ENCODE measurements around the gene JAM3. TPM values are rescaled to one million over a fixed set of nuclear protein-coding genes. Genes with fewer than 3 reads are reported as not detected.
"Not testable (repeated sequence)": the region's sequence is repeated elsewhere in the genome, so short reads cannot be mapped to it uniquely, and the experiment has no call there.

JAM3 gene
- total RNA-seq, 1 experiment from 2014 or later = 36.5 TPM

GRCh38 chr11:134110252-134110815 lies 41.5 kb downstream of the JAM3 start:
- Histone ChIP-seq H3K79me2 (ENCODE audit: insufficient read depth, low read length) (no peaks in the 10 kb centered on the region), H3K4me2 (ENCODE audit: insufficient read depth, insufficient read length, low read length) (no peak overlapping the region), H4K91ac (ENCODE audit: insufficient read length, low read depth, low read length) (no peak overlapping the region), H2AK5ac (ENCODE audit: insufficient read length, low read length) (no peak overlapping the region), H4K20me1 (ENCODE audit: control insufficient read depth, insufficient read depth, insufficient read length) (no peaks in the 10 kb centered on the region), H3K4ac (ENCODE audit: low read depth, low read length) (no peak overlapping the region), H2AFZ (ENCODE audit: low read length) (no peak overlapping the region), H3K14ac (ENCODE audit: insufficient read depth, low read length) (no peak overlapping the region), H2BK5ac (ENCODE audit: insufficient read length, low read length) (no peak overlapping the region), H3K23me2 (ENCODE audit: insufficient read length, low read depth, low read length, poor library complexity, severe bottlenecking) (no peaks in the 10 kb centered on the region), H3K79me1 (ENCODE audit: insufficient read depth, low read depth, low read length, poor library complexity, severe bottlenecking) (peaks cover 3% of the 10 kb centered on the region), H4K8ac (replicated peaks; ENCODE audit: insufficient read length, low read depth, low read length) (no peak overlapping the region), H4K5ac (ENCODE audit: insufficient read length, low read depth, low read length) (no peak overlapping the region), H3K23ac (ENCODE audit: insufficient read length, low read depth, low read length) (no peak overlapping the region), H3K27ac (ENCODE audit: insufficient read length, low read depth, low read length) (no peak overlapping the region), H3K27me3 (ENCODE audit: insufficient read depth, low read length) (no peaks in the 10 kb centered on the region), H3K18ac (ENCODE audit: insufficient read length, low read depth, low read length) (no peak overlapping the region), H3T11ph (ENCODE audit: low read length) (no peak overlapping the region), H3K56ac (ENCODE audit: insufficient read length, low read depth, low read length) (no peak overlapping the region), H2BK15ac (ENCODE audit: low read depth, low read length) (no peak overlapping the region), H3K9ac (ENCODE audit: extremely low read depth, insufficient read length, low read length) (no peak overlapping the region), H3K9me3 (ENCODE audit: control insufficient read depth, low read depth, low read length) (no peaks in the 10 kb centered on the region), H2BK12ac (ENCODE audit: insufficient read length, low read depth, low read length) (no peak overlapping the region), H2BK20ac (ENCODE audit: low read depth, low read length, poor library complexity, severe bottlenecking) (no peak overlapping the region), H3K4me1 (ENCODE audit: insufficient read depth, low read length) (no peaks in the 10 kb centered on the region), H2BK120ac (ENCODE audit: low read depth, low read length, poor library complexity, severe bottlenecking) (no peak overlapping the region)
- no peak overlapping the region for H3K27ac Mint-ChIP-seq
- TF ChIP-seq CTCF (conservative IDR thresholded peaks at IDR 0.05) = no peak
- peaks cover 4 to 12% (median 11%) of the 10 kb centered on the region in 3 experiments; a peak in 6 of 7 replicates for H3K36me3 Mint-ChIP-seq (ENCODE audit: insufficient read depth in 1 of 3, low read depth in 3 of 3)
- peaks cover 17 to 20% of the 10 kb centered on the region in 2 experiments for H3K9me3 Mint-ChIP-seq
- H3K4me1 Mint-ChIP-seq = peaks cover 19 to 25% of the 10 kb centered on the region in 2 experiments
- no peak overlapping the region for H3K4me3 Mint-ChIP-seq
- no peaks in the 10 kb centered on the region for H3K27me3 Mint-ChIP-seq (ENCODE audit: low read depth)
- no CpG with 5 or more reads among the region's 5 CpGs for WGBS (ENCODE audit: extremely low coverage, insufficient read length, low lambda C conversion rate)
- DNase-seq = no peak

- not testable (repeated sequence) for H3T11ph ChIP-seq (ENCODE audit: low read length); H2AFZ ChIP-seq (ENCODE audit: low read length); H3K9me3 Mint-ChIP-seq; H2AK5ac ChIP-seq (ENCODE audit: insufficient read length, low read length); H4K8ac ChIP-seq (replicated peaks; ENCODE audit: insufficient read length, low read depth, low read length); H4K91ac ChIP-seq (ENCODE audit: insufficient read length, low read depth, low read length); H3K27me3 Mint-ChIP-seq (ENCODE audit: low read depth); H2BK15ac ChIP-seq (ENCODE audit: low read depth, low read length); H4K5ac ChIP-seq (ENCODE audit: insufficient read length, low read depth, low read length); H3K79me2 ChIP-seq (ENCODE audit: insufficient read depth, low read length); H2BK120ac ChIP-seq (ENCODE audit: low read depth, low read length, poor library complexity, severe bottlenecking); H3K27ac Mint-ChIP-seq; H2BK12ac ChIP-seq (ENCODE audit: insufficient read length, low read depth, low read length); H3K18ac ChIP-seq (ENCODE audit: insufficient read length, low read depth, low read length); H2BK5ac ChIP-seq (ENCODE audit: insufficient read length, low read length); H3K36me3 Mint-ChIP-seq (ENCODE audit: insufficient read depth in 1 of 3, low read depth in 3 of 3); H4K20me1 ChIP-seq (ENCODE audit: control insufficient read depth, insufficient read depth, insufficient read length); H3K9ac ChIP-seq (ENCODE audit: extremely low read depth, insufficient read length, low read length); H3K4me2 ChIP-seq (ENCODE audit: insufficient read depth, insufficient read length, low read length); H3K4me1 ChIP-seq (ENCODE audit: insufficient read depth, low read length); H3K23ac ChIP-seq (ENCODE audit: insufficient read length, low read depth, low read length); H3K79me1 ChIP-seq (ENCODE audit: insufficient read depth, low read depth, low read length, poor library complexity, severe bottlenecking); DNase-seq; H3K9me3 ChIP-seq (ENCODE audit: control insufficient read depth, low read depth, low read length); H3K23me2 ChIP-seq (ENCODE audit: insufficient read length, low read depth, low read length, poor library complexity, severe bottlenecking); H3K27ac ChIP-seq (ENCODE audit: insufficient read length, low read depth, low read length); H3K56ac ChIP-seq (ENCODE audit: insufficient read length, low read depth, low read length); H3K14ac ChIP-seq (ENCODE audit: insufficient read depth, low read length); H3K27me3 ChIP-seq (ENCODE audit: insufficient read depth, low read length); H3K4ac ChIP-seq (ENCODE audit: low read depth, low read length); H3K4me3 Mint-ChIP-seq; H2BK20ac ChIP-seq (ENCODE audit: low read depth, low read length, poor library complexity, severe bottlenecking)
- WGBS (ENCODE audit: extremely low coverage, insufficient read length, low lambda C conversion rate) = no CpG with 5 or more reads among the region's 1 CpG
- H3K4me1 Mint-ChIP-seq = peaks cover 29 to 44% of the 10 kb centered on the region in 2 experiments
Observed at GRCh38 chr11:134113787-134114186, 44.9 kb downstream of the JAM3 start.

All from H9 (cell line).